ENCODE measurements around the gene STK16.
"Not testable (repeated sequence)": the region's sequence is repeated elsewhere in the genome, so short reads cannot be mapped to it uniquely, and the experiment has no call there.

STK16 gene

GRCh38 chr2:219246559-219246958, 1.3 kb downstream of the STK16 start:
- no peak for DNase-seq

GRCh38 chr2:219247678-219248642, 2.7 kb downstream of the STK16 start:
- DNase-seq, result peak in 4 of 5 experiments; percentile 48 to 98 (median 69)

- DNase-seq, result no peak
Measured at GRCh38 chr2:219248845-219249202, 3.5 kb downstream of the STK16 start.

GRCh38 chr2:219249203-219249980, 4.1 kb downstream of the STK16 start:
- DNase-seq, result peak in 3 of 5 experiments; percentile 31 to 89 (median 58)

GRCh38 chr2:219250049-219250781, 4.9 kb downstream of the STK16 start:
- DNase-seq, result peak in 1 of 5 experiments; percentile 59

- DNase-seq, result no peak
Measured at GRCh38 chr2:219251656-219252055, 6.4 kb downstream of the STK16 start.

GRCh38 chr2:219252084-219252483, 6.8 kb downstream of the STK16 start:
- DNase-seq, result peak in 1 of 5 experiments; percentile 57

GRCh38 chr2:219252570-219252899, 7.3 kb downstream of the STK16 start:
- DNase-seq, result no peak

GRCh38 chr2:219252900-219253752, 7.8 kb downstream of the STK16 start, which contains the start of gene TUBA4B:
Gene TUBA4B (plus strand): TSS chr2:219253243. CDS start chr2:219253408, 165 bp downstream.
- peak in 3 of 5 experiments; percentile 26 to 83 (median 49) for DNase-seq

GRCh38 chr2:219253753-219254589, 8.7 kb downstream of the STK16 start, which contains the start of gene TUBA4A:
Gene TUBA4A (minus strand): TSS chr2:219253918. CDS start chr2:219253858, 60 bp downstream.
- DNase-seq, result peak; percentile 82 to 92 (median 89)

- DNase-seq, result peak in 3 of 5 experiments; percentile 13 to 77 (median 65)
Measured at GRCh38 chr2:219254590-219255201, 9.4 kb downstream of the STK16 start.

GRCh38 chr2:219258942-219259341, 13.7 kb downstream of the STK16 start:
- DNase-seq, result not testable (repeated sequence)

- no peak for DNase-seq
Measured at GRCh38 chr2:219261024-219261855, 16.0 kb downstream of the STK16 start.

GRCh38 chr2:219266232-219266631, 21.0 kb downstream of the STK16 start:
- no peak for DNase-seq

- no peak for DNase-seq
Measured at GRCh38 chr2:219266886-219267285, 21.6 kb downstream of the STK16 start.

- no peak for DNase-seq
Measured at GRCh38 chr2:219268294-219268693, 23.0 kb downstream of the STK16 start.

GRCh38 chr2:219269362-219270054, 24.2 kb downstream of the STK16 start:
- no peak for DNase-seq

- no peak for DNase-seq
Measured at GRCh38 chr2:219270055-219270372, 24.7 kb downstream of the STK16 start.

- DNase-seq, result no peak
Measured at GRCh38 chr2:219271021-219271420, 25.7 kb downstream of the STK16 start.

Data from T-helper 2 cell (primary cell).